PC-3 (cell line): ENCODE measurements around the gene AJUBA. TPM values are rescaled to one million over a fixed set of nuclear protein-coding genes. Genes with fewer than 3 reads are reported as not detected.
"Not testable (repeated sequence)": the region's sequence is repeated elsewhere in the genome, so short reads cannot be mapped to it uniquely, and the experiment has no call there.

ENCODE experiments used
- ATAC-seq: fragments of 200-7000 bp; cut with Tn5 transposase; 2 replicates; pipeline ENCODE4 v1.9.1; 2020; ENCODE audit warnings: mild to moderate bottlenecking, moderate library complexity
- BruUV-seq: library from RNA; stranded (reverse); fragments of 400-500 nt; replicated peaks from 2 replicates; lab custom pipeline; 2021; lab: Mats Ljungman, UMichigan
- CTCF ChIA-PET: fragments of 300-600 bp; sonication (Branson Sonifier 250); formaldehyde crosslinking; loops from one replicate; lab custom pipeline; 2022; ENCODE audit warnings: antibody characterized with exemption; lab: Charles Lee
- POLR2A ChIA-PET: fragments of 300-600 bp; sonication (Branson Sonifier 250); formaldehyde crosslinking; loops from one replicate; lab custom pipeline; 2022; ENCODE audit warnings: antibody characterized with exemption; ENCODE audit not compliant: unreplicated experiment; lab: Charles Lee
- DNase-seq: peaks from one replicate; pipeline ENCODE4 v3.0.0-alpha.2; 2015
- H2AFZ ChIP-seq: fragments of 300-600 bp; sonication (generic); 2 replicates; pipeline ENCODE4 v1.6.0; 2016; ENCODE audit warnings: antibody characterized with exemption, low read length
- H3F3A ChIP-seq: fragments of 300-600 bp; sonication (generic); one replicate; pipeline ENCODE4 v1.6.0; 2017; ENCODE audit warnings: antibody characterized with exemption, low read length, control low read depth, mild to moderate bottlenecking; ENCODE audit not compliant: unreplicated experiment
- H3K27ac ChIP-seq: fragments of 300-600 bp; sonication (generic); 2 replicates; pipeline ENCODE4 v1.5.1; 2016; ENCODE audit warnings: mild to moderate bottlenecking, low read length
- H3K27me3 ChIP-seq: fragments of 300-600 bp; sonication (generic); 2 replicates; pipeline ENCODE4 v1.6.1; 2016; ENCODE audit warnings: low read length, mixed read lengths
- H3K36me3 ChIP-seq: fragments of 300-600 bp; sonication (generic); 2 replicates; pipeline ENCODE4 v1.6.1; 2016; ENCODE audit warnings: low read depth, mixed run types, low read length, mixed read lengths
- H3K4me1 ChIP-seq: fragments of 300-600 bp; sonication (generic); 2 replicates; pipeline ENCODE4 v1.5.1; 2016; ENCODE audit warnings: low read length; ENCODE audit not compliant: insufficient read depth
- H3K4me2 ChIP-seq: fragments of 300-600 bp; sonication (generic); 2 replicates; pipeline ENCODE4 v1.6.0; 2016; ENCODE audit warnings: low read length
- H3K4me3 ChIP-seq: fragments of 300-600 bp; sonication (generic); 2 replicates; pipeline ENCODE4 v1.5.1; 2016; ENCODE audit warnings: mild to moderate bottlenecking, low read length, mixed read lengths
- H3K79me2 ChIP-seq: fragments of 300-600 bp; sonication (generic); 2 replicates; pipeline ENCODE4 v1.6.1; 2017; ENCODE audit warnings: low read length, mixed read lengths
- H3K9ac ChIP-seq: fragments of 300-600 bp; sonication (generic); 2 replicates; pipeline ENCODE4 v1.6.0; 2016; ENCODE audit warnings: mild to moderate bottlenecking, low read length
- H3K9me2 ChIP-seq: fragments of 300-600 bp; sonication (generic); replicated peaks from 2 replicates; pipeline ENCODE4 v1.6.1; 2016; ENCODE audit warnings: mixed run types, low read length, mixed read lengths
- H3K9me3 ChIP-seq: fragments of 300-600 bp; sonication (generic); 2 replicates; pipeline ENCODE4 v1.6.1; 2016; ENCODE audit warnings: low read length, mixed read lengths
- H4K20me1 ChIP-seq: fragments of 300-600 bp; sonication (generic); 2 replicates; pipeline ENCODE4 v1.6.1; 2016; ENCODE audit warnings: low read length, mixed read lengths
- CTCF ChIP-seq: fragments of 300-600 bp; sonication (generic); conservative IDR thresholded peaks from 2 replicates; pipeline ENCODE4 v1.5.1; 2017; ENCODE audit warnings: antibody characterized with exemption, low read depth, mild to moderate bottlenecking, low read length
- EZH2 ChIP-seq: fragments of 300-600 bp; sonication (generic); IDR thresholded peaks from one replicate; pipeline ENCODE4 v1.6.1; 2017; ENCODE audit warnings: antibody characterized with exemption, mild to moderate bottlenecking, low read length; ENCODE audit not compliant: unreplicated experiment
- EZH2phosphoT487 ChIP-seq: fragments of 300-600 bp; sonication (generic); IDR thresholded peaks from 2 replicates; pipeline ENCODE4 v1.6.1; 2018; ENCODE audit warnings: mild to moderate bottlenecking, antibody characterized with exemption, low read length, borderline replicate concordance
- intact Hi-C: fragments of 100-400 bp; cut with micrococcal nuclease; formaldehyde crosslinking; loops from 2 replicates; pipeline ENCODE4 v1.9.0; 2023
- total RNA-seq: library from RNA; depleted of rRNA; stranded (reverse); fragments of >200 nt; gene quantifications from 2 replicates; pipeline ENCODE4 v1.2.3, GENCODE V29; 2014

The AJUBA gene
- total RNA-seq, 1 experiment from 2014 or later: 81.1 TPM

DNA sequence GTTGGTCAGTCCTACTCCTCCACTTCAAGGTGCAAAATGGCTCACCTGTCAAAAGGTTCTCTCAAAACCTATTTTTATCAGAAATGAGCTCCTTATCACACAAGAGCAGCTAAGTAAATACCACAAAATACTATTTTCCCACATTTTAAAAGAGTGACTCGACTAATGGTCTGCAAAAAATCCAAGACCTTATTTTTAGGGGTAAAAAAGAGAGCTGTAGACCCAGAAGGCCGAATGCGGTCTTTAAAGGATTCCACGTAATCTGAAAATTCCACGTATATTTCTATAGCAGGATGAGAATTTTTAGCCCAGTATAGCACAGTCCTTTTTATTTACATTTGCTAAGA is 23.8 kb upstream of the AJUBA start:
- H3K4me3 ChIP-seq: peak overlapping the region; percentile 73
- TF ChIP-seq CTCF (no peak), EZH2phosphoT487 (no peak), EZH2 (no peak)
- no peaks in the 10 kb centered on the region for H4K20me1 ChIP-seq
- no peaks in the 10 kb centered on the region for H3K36me3 ChIP-seq
- peaks cover 7% of the 10 kb centered on the region for H3F3A ChIP-seq
- H3K9me3 ChIP-seq: no peaks in the 10 kb centered on the region
- BruUV-seq: no TSS peak
- peaks cover 4% of the 10 kb centered on the region; the same call in 1 of the 2 replicates for H3K79me2 ChIP-seq
- no peaks in the 10 kb centered on the region for H3K27me3 ChIP-seq
- peak overlapping the region; percentile 89 for H2AFZ ChIP-seq
- H3K9ac ChIP-seq: peak overlapping the region; percentile 86
- ChIA-PET POLR2A (interaction anchor here (0.5 to 1.3 kb wide), 6 partner anchors 11 to 475 kb away, joined by 3 to 8 read pairs (median 4); partner anchors contain the start of genes ACIN1, AJUBA and C14orf119), CTCF (interaction anchor here (0.6 to 1.7 kb wide), 5 partner anchors 12 to 551 kb away, joined by 3 to 16 read pairs (median 6); no protein-coding TSS in a partner anchor)
- no peak for DNase-seq
- H3K4me1 ChIP-seq: peaks cover 40% of the 10 kb centered on the region
- H3K9me2 ChIP-seq: no peaks in the 10 kb centered on the region
- intact Hi-C loops: no loop called here
- ATAC-seq: peak; percentile 3
- peak overlapping the region; percentile 90 for H3K27ac ChIP-seq
- H3K4me2 ChIP-seq: peak overlapping the region; percentile 89

DNA sequence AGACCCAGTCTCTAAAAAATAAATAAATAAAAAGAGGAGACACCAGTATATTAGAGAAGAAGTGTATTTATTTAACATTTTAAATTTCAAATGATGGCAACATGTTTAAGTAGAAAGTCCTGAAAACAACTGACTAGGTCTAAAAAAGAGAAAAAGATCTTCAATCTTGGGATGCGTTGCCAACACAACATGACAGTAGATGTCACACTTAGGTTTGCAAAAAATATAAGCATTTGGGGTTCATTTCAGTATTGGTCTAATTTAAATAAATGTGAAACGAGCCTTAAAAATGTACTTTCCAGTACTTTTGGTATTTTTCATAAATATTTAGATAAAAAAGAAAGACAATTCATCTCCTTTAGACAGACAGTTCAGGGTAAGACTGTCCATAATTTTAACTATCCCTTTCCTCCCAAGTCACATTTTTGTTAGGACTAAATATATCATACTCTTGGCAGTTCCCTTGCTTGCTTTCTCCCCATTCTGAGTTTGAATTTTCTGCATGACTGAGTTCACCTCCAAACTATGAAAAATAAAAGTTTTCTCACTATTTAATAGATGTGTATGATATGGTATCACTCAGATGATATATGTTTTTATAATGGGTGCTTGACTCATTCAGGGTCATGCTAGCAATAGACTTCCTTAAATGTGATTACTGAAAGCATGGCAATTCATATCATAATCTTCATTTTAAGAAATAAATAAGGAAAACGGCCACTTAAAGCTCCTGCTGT is 23.3 kb upstream of the AJUBA start:
- Histone ChIP-seq H3K9me3 (no peaks in the 10 kb centered on the region), H3K9me2 (no peaks in the 10 kb centered on the region), H3K4me3 (peak overlapping the region; percentile 73), H3K4me1 (peaks cover 40% of the 10 kb centered on the region), H3F3A (peaks cover 7% of the 10 kb centered on the region), H2AFZ (peak overlapping the region; percentile 89; the same call in 1 of the 2 replicates), H3K27ac (peak overlapping the region; percentile 90), H3K79me2 (peaks cover 4% of the 10 kb centered on the region; the same call in 1 of the 2 replicates), H4K20me1 (no peaks in the 10 kb centered on the region), H3K9ac (peak overlapping the region; percentile 86), H3K27me3 (no peaks in the 10 kb centered on the region), H3K4me2 (peak overlapping the region; percentile 89), H3K36me3 (no peaks in the 10 kb centered on the region)
- TF ChIP-seq EZH2phosphoT487: no peak
- no peak for TF ChIP-seq EZH2
- TF ChIP-seq CTCF: no peak
- no TSS peak for BruUV-seq
- no peak for ATAC-seq
- intact Hi-C loops: no loop called here
- ChIA-PET CTCF (interaction anchor here (0.6 to 1.7 kb wide), 3 partner anchors 11 to 551 kb away, joined by 3 to 16 read pairs (median 6); no protein-coding TSS in a partner anchor), POLR2A (interaction anchor here (0.6 to 1.0 kb wide), 2 partner anchors 89 to 90 kb away, joined by 4 read pairs; partner anchors contain the start of genes ACIN1 and C14orf119)
- peak; percentile 16 for DNase-seq

- H3K27me3 ChIP-seq, H3K4me3 ChIP-seq, ATAC-seq, H3K9me3 ChIP-seq, H3K9me2 ChIP-seq, intact Hi-C loops, POLR2A ChIA-PET, CTCF ChIA-PET, H3K27ac ChIP-seq, H3K4me2 ChIP-seq, H2AFZ ChIP-seq, H3F3A ChIP-seq, H3K36me3 ChIP-seq, BruUV-seq, H3K79me2 ChIP-seq, H3K9ac ChIP-seq, H4K20me1 ChIP-seq: not testable (repeated sequence)
- H3K4me1 ChIP-seq: peaks cover 34% of the 10 kb centered on the region
- DNase-seq: peak; percentile 26
Observed at GRCh38 chr14:23004274-23004673, 21.9 kb upstream of the AJUBA start.
